ENCODE results near the gene IL1RL2. TPM values are rescaled to one million over a fixed set of nuclear protein-coding genes. Genes with fewer than 3 reads are reported as not detected.

IL1RL2 gene
- polyA plus RNA-seq, 4 donors, result 1.00 to 1.4 (median 1.2) TPM

DNA sequence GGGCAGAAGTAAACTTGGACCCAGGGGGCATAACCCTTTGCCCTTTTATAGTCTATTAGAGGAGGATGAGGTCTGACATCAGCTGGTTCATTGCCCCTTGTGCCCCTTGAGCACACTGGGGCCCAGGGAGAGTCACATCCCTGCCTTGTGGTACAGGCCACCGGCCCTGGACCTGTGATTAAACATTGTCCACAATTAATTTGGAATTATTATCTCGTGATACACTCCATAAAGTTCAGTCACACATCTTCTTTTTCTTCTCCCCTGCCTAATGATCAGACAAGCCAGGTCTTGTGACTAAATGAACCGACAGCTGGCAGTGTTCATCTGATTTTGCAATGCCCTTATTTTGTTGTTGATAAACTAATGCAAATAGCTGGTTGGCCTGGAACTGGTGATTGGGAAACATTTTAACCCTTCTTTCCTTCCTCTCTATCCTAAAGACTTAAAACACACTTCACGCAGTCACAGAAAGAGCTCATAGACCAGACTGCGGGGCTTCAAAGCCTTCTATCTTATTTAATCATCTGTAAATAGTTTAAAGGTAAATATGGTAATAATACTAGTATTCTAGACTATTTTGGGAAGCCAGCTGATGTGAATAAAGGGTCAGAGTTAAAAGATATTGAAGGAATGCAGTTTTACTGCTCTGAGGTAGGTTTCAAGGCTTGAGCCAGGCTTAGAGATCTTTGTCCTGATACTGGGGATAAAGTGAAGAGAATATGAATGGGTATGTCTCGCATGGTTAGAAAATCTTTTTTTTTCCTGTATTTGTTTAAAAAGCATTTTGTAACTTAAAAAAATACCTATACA is 30.9 kb upstream of the IL1RL2 start:
- no peak for DNase-seq (ENCODE audit: low read depth in 4 of 4, low spot score in 3 of 4)

DNA sequence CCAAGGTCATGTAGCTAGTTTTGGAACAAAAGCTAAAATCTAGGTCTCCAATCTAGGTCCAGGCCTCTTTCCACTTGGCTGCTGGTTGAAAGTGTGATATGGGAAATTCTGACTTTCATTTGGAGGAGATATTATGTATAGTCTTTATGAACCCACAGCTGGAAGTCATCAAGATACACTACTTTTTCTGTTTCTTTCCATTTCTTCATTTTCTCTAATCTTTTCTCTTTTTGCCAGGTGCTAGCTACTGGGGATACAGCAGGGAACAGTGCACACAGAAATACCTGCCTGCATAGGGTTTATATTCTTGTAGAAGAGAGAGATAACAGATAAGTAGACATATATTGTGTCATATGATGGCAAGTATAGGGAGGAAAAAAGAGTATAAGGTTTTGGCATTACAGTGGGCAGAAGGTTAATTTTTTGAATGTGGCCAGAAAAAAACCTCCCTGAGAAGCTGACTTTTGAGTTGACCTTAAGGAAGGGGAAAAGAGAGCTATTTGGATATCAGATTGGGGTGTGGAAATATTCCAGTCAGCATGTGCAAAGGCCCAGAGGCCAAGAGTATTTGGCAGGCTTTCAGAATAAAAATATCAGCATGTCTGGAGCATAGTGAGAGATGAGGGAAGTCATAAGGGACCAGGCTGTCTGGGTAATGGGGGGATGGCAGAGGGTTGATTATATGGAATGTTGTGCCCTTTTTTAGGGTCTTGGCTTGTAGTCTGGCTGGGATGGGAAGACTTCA is 28.6 kb upstream of the IL1RL2 start:
- no peak for DNase-seq (ENCODE audit: low read depth in 4 of 4, low spot score in 3 of 4)

DNA sequence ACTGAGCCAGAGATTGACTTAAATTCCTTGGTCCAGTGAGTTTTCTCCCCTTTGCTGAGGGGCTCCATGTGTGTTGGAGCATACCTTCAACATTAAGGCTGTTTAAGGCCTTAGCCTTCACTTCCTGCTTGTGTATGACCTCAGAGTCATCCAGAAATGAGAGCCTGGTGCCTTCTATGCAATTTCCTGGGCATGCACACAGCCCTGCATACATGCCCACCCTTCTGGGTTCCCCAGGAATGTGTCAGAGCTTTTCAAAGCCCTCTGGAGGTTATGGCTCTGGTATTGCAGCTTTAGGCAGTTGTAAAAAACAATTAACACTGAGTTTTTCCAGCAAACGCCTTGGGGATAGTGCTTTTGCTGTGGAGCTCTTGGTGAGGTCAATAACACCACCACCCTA is 27.5 kb upstream of the IL1RL2 start:
- DNase-seq (ENCODE audit: low read depth in 4 of 4, low spot score in 3 of 4), result no peak

DNA sequence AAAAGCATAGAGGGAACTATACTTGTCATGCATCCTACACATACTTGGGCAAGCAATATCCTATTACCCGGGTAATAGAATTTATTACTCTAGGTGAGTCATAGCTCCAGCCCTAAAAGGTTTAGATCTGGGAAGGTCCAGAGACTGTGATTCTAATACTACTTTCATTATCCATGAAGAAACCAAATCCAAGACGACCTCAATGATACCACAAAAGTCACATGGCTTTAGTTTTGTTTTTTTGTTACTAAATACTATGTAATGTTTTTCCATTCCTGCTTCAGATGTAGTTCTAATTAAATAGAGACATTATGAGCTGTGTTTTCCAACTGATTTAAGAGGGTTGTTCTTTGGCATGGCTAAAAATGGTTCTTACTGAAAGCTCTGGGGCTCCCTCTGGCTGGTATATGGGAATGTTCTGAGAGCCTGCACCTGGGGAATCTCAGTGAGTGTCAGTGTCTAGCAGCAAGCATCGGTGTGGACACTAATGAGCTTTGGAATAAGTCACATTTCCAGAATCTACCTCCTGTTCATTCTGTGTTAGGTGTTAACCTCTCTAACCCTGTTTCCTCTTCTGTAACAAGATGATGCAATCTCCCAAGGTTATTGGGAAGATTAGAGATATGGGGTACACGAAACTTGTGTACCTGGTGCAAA is 20.5 kb upstream of the IL1RL2 start:
- no peak for DNase-seq (ENCODE audit: low read depth in 4 of 4, low spot score in 3 of 4)

DNA sequence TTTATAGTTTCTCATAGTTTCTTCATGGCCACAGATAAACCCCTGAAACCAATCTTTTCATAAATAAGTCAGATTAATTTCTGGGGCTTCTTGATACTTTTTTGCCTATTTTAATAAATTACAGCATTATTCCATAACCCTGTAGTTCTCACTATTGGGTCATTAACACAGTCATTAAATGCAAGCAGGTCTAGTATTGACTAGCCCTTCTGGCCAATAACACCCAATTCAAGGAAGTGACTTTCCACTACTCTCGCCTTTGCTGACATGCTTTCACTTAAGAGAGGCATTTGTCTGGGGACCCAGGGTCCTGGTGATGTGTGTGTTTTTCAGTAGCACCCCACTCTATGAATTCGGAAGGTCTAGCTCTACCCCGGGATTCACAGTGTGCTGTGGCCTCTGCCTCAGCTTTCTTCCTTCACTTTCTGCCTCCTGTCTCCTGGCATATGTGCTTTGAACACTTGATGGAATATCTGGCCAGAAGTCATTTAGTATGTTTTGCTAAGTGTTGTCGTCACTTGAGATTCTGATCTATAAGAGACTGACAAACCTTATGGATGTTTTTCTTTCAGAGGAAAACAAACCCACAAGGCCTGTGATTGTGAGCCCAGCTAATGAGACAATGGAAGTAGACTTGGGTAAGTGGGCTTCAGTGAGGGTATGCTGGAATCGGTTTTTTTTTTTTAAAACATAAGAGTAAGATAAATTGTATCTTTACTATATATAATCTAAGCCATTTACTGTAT is 18.6 kb upstream of the IL1RL2 start:
- DNase-seq (ENCODE audit: low read depth in 4 of 4, low spot score in 3 of 4), result no peak

DNA sequence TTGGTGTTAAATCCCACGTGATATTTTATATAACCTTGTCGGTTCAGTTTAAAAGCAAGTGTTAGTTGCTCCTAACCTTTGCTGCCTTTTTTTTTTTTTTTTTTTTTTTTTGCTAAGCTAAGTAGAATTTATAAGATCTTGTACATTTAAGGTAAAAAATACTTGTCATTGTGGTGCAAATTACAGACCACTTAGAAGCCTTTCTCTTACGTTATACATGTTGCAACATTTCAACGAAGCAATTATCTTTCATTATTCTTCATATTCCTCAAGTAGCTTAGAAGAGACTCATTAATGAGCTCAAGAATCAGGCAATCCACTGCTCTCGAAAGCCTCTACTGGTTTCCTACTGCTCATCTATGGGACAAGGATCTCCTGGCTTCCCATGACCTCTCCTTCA is 14.9 kb upstream of the IL1RL2 start:
- DNase-seq (ENCODE audit: low read depth in 4 of 4, low spot score in 3 of 4), result no peak

DNA sequence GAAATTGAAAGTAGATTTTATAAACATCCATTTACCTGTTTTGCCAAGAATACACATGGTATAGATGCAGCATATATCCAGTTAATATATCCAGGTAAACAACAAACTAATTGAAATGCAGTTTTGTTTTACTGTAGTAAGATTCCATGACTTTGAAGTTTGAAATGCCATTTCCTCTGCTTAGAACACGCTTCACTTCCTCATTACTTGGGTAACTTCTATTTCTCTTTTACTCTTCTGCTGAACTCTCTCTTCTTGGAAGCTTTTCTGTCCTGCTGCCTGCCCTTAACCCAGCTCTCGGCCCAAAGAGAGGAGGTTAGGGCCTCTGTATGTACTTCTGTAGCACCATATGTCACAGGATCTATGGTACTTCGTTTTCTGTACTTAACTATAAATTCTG is 14.1 kb upstream of the IL1RL2 start:
- DNase-seq (ENCODE audit: low read depth in 4 of 4, low spot score in 3 of 4), result no peak

DNA sequence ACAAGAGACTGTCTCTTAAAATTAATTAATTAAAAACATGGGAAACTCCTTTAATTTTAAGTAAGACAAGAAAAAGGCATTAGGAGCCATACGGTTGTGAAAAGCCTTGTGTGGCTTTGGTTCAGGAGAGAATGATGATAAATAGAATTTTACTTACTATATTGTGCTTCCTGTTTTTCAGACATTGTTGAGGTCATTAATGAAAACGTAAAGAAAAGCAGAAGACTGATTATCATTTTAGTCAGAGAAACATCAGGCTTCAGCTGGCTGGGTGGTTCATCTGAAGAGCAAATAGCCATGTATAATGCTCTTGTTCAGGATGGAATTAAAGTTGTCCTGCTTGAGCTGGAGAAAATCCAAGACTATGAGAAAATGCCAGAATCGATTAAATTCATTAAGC is 10.7 kb upstream of the IL1RL2 start:
- no peak for DNase-seq (ENCODE audit: low read depth in 4 of 4, low spot score in 3 of 4)

DNA sequence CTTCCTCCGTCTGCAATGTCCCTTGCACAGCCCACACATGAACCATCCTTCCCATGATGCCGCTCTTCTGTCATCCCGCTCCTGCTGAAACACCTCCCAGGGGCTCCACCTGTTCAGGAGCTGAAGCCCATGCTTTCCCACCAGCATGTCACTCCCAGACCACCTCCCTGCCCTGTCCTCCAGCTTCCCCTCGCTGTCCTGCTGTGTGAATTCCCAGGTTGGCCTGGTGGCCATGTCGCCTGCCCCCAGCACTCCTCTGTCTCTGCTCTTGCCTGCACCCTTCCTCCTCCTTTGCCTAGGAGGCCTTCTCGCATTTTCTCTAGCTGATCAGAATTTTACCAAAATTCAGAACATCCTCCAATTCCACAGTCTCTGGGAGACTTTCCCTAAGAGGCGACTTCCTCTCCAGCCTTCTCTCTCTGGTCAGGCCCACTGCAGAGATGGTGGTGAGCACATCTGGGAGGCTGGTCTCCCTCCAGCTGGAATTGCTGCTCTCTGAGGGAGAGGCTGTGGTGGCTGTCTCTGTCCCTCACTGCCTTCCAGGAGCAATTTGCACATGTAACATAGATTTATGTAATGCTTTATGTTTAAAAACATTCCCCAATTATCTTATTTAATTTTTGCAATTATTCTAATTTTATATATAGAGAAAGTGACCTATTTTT is 8.9 kb upstream of the IL1RL2 start:
- no peak for DNase-seq (ENCODE audit: low read depth in 4 of 4, low spot score in 3 of 4)

DNA sequence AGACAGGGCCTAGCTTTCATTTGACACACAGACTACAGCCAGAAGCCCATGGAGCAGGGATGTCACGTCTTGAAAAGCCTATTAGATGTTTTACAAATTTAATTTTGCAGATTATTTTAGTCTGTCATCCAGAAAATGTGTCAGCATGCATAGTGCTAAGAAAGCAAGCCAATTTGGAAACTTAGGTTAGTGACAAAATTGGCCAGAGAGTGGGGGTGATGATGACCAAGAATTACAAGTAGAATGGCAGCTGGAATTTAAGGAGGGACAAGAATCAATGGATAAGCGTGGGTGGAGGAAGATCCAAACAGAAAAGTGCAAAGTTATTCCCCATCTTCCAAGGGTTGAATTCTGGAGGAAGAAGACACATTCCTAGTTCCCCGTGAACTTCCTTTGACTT is 7.8 kb upstream of the IL1RL2 start:
- DNase-seq (ENCODE audit: low read depth in 4 of 4, low spot score in 3 of 4), result no peak

DNA sequence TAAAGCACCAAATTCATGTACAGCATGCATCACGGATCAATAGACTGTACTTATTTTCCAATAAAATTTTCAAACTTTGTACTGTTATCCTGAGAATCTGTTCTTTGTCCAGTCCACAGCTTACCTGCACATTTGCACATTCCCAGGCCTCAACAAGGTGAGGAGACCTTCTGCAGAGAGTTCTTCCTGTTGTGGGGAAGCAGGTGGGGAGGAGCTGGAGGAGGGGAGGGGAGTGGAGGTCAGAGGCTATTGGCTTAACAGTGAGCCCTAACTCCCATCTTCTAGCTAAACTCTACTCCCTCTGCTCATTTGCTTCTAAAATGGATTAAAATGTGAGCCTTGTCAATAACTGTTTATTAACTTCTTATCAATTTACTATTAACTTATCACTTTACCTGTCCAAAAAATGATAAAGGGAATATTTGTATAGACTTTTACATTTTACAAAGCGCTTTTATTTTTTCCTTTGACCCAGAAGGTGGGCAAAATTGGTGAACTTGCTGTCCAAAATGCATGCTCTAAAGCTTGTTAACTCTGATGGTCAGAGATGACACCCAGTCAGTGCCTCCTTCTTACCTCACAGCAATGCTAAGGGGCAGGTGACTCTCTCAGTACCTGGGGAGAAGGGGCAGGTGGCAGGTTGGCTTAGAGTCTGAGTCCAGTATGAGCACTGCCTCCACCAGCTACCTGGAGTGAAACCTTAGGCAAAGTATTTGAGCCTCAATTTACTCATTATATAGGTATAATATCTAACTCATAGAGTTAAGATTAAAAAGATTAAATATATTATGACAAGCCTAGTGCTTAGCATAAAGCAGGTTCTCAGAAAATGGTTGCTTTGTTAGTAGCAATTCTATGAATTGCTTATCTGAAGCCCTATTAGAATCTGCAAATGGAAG is 6.8 kb upstream of the IL1RL2 start:
- no peak for DNase-seq (ENCODE audit: low read depth in 4 of 4, low spot score in 3 of 4)

DNA sequence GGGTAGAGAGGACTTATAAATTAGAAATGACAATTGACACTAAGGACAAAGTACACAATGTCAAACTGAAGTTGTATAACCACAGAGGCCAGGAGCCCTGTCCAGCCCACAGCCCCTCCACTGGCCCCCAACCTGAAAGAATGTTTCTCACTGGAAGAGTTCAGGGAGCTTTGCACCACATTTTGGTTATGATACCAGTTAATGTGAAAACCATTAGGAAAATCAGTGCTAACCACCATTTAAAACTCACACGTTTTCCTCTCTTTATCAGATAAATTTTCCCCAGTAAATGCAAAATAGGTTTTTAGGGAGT is 6.2 kb upstream of the IL1RL2 start:
- DNase-seq (ENCODE audit: low read depth in 4 of 4, low spot score in 3 of 4), result no peak

DNA sequence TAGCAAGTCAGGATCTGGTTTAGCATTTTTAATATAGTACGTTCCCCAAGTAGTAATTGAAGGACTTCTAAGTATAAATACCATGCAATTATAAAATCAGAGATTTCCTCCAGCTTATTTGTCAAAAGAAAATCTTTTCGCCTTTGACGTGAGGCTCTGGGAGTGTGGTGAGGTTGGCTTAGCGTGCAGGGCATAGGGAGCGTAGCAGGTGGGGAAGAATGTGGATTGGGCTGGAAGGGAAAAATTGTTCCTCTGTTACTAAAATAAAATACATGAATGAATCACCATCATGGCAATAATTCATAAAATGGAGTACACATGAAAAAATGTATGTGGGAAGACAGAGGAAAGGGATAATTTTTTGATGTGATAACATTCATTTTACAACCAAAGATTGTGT is 5.4 kb upstream of the IL1RL2 start:
- DNase-seq (ENCODE audit: low read depth in 4 of 4, low spot score in 3 of 4), result no peak

DNA sequence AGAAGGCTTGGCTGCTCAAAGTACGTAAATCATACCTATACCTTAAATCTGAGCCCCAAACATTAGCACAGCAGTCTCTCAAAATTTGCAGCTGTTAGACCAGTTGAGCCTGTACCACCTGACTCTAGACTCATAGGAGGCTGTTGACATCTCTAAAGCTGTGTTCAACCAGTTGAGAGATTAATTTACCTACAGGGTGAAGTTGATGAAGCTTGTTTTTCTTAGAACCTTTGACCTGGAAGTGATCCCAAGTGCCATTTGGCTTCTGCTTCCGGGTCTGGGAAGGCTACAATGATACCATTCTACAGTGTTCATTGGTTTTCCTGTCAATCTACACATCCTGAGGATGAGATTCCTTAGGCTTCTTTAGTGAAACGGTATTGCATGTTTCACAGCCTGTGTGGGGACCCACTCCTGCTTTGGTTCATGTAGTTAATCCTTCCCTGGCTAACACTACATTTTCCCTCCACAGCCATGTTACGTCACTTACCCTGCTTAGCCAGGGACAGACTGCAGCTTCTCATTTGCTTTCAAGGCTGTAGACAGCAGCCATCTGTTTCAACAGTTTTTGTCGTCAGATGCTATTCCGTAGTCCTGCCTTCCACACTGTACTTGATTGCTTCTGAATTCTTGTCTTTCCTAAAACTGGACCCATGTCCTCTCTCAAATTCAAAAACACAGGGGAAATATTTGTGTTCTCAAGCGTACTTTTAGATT is 4.7 kb upstream of the IL1RL2 start:
- DNase-seq (ENCODE audit: low read depth in 4 of 4, low spot score in 3 of 4), result no peak

DNA sequence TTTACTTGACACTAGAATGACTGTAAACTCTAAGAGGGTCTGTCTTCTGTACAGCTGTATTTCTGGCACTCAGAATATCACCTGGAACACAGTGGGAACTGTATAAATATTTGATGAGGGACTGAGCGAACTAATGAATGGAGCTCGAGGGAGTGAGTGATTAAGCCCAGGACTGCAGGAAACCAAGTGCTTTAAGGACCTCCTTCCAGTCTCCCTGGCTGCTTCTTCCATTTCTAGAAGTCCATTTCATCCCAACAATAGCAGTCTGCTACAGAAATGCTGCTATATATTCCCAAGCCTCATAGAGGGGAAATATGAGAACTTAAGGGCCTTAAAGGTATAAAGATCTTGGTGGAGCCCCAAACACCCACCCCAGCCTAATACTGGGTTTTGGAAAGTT is 2.8 kb upstream of the IL1RL2 start:
- no peak for DNase-seq (ENCODE audit: low read depth in 4 of 4, low spot score in 3 of 4)

DNA sequence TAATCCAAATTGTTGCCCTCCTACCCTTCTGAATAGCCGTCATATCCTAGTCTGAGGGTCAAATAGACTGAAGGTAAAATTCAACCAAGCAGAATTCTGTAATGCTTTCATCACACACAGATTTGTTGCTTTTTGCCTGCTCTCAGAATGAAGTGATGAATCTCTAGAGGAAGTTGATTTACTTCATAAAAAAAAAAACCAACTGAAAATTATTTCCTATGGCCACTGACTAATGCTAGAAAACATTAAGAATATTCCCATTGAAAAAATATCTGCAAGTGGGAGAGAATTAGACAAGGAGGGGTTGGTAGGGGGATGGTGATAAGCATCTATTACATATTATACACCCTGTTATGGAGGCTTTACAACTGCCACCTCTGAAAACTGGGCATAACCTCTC is 2.3 kb upstream of the IL1RL2 start:
- DNase-seq (ENCODE audit: low read depth in 4 of 4, low spot score in 3 of 4), result no peak

DNA sequence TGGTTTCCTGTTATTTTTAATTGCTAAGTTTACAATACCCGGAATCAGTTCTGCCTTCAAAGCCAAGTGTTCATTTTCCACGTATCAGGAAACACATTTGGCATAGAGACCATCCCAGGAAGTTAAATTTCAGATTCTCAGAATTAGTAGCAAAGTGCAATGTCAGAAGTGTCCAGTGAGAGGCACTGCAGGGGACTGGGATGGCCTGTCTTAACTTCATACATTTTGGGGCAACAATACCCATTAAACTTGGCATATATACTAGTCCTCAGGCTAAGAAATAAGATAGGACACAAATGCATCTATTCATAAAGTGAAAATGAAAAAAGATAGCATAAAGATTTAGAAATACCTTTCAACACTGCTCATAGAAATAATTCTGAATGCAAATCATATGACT is 1.5 kb upstream of the IL1RL2 start:
- no peak for DNase-seq (ENCODE audit: low read depth in 4 of 4, low spot score in 3 of 4)

DNA sequence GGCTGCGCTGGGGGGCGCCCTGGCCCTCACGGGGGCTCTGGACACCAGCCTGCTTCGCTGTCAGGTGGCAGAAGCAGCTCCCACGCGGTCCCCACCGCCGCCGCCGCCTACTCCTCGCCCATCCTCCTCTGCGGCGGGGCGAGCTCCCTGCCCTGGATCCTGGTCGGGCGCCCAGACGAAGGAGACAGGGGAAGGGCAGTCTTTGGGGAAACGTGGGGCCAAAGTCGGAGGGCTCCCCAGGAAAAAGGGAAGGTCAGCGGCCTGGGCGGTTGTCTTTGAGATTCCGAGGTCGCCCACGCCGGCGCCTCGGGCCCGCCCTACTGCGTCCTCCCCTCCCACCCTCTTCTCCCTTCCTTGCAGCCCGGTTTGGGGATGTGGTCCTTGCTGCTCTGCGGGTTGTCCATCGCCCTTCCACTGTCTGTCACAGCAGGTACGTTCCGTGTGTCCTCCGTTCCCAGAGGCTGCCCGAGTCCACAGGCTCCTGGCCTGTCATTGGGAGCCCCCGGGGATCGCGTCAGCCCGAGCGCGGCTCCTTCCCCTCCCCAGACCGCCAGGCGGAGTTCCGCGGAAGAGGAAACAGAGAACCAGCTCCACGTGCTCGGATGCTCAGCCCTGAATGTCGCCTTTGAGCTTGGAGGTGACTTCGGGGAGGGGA is 800 bp downstream of the IL1RL2 start:
- DNase-seq (ENCODE audit: low read depth in 4 of 4, low spot score in 3 of 4), result peak in 1 of 4 donors; percentile 43

Data from right renal pelvis (tissue), 4 donors.